A549 treated with Hydrocortisone at 1 μM for 4 hours (cell line): ENCODE data around the gene CCNL2. TPM values are rescaled to one million over a fixed set of nuclear protein-coding genes. Genes with fewer than 3 reads are reported as not detected.

ENCODE experiments used
- total RNA-seq: library from RNA; stranded (reverse); fragments of 200-300 nt; extraction: Qiagen RNA extraction; gene quantifications from 5 replicates; pipeline ENCODE4 v1.2.3, GENCODE V29; 2022

CCNL2 gene
- total RNA-seq = 42.3 to 54.3 TPM (median 50.5 TPM) in 5 replicates

DNA sequence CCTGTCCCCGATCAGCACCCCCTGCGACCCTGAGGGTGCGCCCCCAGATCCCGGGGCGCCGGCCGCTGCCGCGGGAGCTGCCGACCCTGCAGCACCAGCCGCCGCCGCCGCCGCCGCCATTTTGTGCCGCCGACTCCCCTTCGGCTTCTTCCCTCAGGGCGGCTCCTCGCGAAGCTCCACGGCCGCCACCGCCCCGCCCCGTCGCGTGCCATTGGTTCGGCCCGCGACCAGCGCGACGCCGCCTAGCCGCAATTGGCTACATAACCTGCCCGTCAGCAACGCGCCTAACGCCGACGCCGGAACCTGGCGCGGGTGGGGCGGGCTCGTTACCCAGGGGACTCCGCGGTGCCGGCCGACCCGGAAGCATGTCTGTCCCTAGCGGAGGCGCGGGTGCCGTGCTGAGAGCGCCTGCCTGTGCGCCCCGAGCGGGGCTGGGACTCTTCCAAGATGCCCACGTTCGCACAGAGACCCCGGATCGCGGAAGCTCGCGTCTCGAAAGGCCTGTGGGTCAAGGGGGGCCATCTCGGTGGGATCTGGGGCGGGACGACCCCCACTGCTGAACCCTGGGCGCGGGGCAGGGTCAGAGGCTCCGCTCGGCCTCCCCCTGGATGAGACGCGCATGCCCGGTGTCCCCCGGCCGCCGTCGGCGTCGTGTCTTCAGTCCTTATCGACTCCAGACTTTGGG, at the start of gene CCNL2:
CCNL2 (minus strand) TSS at position 149 of the 685 bp plus-strand sequence; CDS start at position 120, 29 bp downstream.

DNA sequence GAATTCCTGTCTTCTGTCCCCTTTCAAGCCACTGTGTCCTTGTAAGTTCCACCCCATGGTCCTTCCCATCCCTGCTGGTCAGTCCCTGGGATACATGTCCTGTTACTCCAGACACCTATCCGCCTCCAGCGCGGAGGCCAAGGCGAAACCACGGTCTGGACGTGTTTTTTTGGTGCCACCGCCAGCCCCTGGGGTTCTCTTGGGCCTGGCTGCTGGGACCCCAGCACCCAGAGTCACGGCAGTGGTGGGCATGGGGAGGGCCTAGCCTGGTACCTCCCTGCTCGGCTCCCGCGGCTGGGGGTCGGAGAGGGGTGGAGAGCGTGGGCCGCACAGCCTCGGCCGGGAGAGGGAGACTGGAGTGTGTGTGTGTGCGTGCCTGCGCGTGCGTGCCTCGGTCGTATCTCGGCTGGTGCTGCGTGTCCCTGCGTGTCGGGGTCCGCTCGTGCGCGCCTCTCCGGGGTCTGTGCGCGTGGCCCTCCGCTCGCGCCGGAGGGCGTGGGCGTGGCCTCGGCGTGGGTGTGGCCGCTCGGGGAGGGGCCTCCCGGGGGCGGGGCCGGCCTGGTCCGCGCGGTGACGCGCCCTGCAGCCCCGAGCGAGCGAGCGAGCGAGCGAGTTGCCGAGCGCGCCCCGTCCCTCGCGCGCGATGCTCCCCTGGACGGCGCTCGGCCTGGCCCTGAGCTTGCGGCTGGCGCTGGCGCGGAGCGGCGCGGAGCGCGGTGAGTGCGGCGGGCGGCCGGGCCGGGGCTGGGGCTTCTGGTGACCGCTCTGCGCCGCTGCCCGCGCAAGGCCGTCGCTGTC, 36.2 kb upstream of the CCNL2 start, which contains the start of gene VWA1:
VWA1 (plus strand) TSS at position 585 of the 798 bp plus-strand sequence; CDS start at position 644, 59 bp downstream.

DNA sequence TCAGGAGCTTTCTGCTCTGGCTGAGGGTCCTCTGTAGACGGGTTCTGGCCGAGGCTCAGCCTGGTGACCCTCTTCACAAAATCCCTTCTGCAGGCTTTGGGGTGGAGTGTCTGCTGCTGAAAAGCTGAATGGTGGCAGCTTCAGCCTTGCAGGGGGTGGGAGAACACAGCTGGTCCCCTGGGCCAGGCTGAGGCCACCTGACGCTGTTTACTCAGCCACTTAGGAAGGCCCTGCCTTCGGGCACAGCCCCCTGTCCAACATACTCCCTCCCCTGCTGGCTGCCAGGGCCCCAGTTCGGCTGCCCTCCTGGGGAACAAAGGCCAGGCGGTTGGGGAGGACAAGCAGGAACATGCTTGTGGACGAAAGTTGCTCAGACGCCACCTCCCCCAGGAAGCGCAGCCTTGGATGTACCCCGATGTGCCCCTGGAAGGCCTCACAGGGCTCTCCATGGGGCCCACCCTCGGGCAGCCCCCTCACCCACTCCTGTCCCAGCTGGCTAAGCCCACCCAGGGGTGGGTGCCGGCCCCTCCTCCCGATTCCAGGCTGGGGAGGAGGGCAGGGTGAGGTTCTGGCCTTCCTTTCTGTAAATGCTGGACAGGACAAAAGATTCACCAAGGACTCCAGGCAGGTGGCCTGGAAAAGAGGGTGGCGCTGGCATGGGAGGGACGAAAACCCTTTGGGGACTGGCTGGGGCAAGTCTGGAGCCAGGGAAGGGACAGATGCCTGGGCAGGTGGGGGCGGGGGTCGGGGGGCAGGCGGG, 22.2 kb upstream of the CCNL2 start, which contains the start of gene ANKRD65:
ANKRD65 (minus strand) TSS at position 130 of the 760 bp plus-strand sequence. CDS start 271 bp downstream, outside the sequence.

DNA sequence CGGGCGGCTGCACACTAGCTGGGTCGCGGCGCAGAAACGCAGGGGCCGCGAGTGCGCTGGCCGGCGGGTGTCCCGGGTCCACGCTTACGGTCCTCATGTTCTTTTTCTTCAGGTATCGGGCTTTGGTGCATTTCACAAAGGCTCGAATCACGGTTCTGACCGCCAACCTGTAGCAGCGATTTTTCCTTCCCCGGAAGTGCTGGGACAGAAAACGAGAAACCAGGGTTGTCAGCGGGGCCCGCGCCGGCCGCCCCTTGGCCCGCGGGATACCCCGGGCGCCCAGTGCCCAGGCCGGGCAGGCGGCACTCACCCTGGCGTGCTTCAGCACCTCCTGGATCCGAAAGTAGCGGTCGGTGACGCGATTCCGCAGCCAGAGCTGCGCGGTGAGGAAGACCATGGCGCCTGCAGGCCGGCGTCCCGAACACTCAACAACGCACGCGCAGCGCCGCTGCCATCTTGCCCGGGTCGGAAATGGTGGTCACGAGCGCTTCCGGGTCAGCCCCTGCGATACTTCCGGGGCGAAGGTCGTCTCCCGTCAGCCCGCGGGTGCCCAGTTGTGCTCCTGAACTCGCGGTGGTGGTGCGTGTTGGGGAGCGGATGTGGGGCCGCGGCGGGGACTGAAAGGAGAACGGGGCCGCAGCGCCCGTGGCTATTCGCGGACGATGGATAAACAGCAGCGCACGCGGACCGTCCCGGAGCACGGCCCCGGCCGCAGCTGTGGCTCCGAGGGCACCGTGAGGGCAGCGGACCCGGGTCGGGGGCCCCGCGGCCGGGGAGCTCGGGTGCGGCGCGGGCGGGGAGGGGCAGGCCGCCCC, 7.9 kb upstream of the CCNL2 start, which contains the start of gene MRPL20:
MRPL20 (minus strand) TSS at position 473 of the 815 bp plus-strand sequence; CDS start at position 397, 76 bp downstream.

DNA sequence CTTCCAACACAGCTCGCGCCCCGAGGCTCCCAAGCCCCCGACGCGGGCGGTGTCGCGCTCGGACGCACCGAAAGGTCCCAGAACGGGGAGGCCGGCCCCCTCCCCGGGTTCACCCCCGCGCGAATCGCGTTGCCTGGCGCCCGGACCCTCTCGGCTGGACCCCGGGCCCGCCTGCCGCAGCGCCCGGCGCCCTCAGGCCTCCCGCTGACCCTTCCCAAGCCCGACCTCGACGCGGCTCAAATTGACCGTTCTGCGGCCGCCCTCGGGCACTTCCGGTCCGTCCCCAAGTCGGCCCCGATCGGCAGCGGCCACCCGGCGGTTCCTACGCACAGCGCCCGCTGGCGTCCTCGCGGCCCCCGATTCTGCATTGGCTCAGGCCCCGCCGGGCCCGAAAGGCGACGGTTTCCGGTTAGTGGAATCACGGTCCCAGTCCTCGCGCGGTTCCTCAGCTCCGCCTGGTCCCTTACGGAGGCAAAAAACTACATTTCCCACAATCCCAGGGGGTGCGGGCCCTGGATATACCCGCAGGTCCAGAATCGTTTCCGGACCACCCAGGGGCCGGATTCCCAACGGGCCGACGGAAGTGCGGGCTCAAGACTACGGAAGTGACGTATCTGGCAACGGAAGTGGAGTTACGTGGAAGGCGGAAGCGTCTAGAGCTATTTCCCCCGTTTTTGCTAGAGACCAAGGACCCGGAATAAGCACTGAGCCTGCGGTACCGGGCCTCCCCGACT, 24.0 kb downstream of the CCNL2 start, which contains the start of gene AURKAIP1:
AURKAIP1 (minus strand) TSS at position 279 of the 734 bp plus-strand sequence. CDS start 451 bp downstream, outside the sequence.

DNA sequence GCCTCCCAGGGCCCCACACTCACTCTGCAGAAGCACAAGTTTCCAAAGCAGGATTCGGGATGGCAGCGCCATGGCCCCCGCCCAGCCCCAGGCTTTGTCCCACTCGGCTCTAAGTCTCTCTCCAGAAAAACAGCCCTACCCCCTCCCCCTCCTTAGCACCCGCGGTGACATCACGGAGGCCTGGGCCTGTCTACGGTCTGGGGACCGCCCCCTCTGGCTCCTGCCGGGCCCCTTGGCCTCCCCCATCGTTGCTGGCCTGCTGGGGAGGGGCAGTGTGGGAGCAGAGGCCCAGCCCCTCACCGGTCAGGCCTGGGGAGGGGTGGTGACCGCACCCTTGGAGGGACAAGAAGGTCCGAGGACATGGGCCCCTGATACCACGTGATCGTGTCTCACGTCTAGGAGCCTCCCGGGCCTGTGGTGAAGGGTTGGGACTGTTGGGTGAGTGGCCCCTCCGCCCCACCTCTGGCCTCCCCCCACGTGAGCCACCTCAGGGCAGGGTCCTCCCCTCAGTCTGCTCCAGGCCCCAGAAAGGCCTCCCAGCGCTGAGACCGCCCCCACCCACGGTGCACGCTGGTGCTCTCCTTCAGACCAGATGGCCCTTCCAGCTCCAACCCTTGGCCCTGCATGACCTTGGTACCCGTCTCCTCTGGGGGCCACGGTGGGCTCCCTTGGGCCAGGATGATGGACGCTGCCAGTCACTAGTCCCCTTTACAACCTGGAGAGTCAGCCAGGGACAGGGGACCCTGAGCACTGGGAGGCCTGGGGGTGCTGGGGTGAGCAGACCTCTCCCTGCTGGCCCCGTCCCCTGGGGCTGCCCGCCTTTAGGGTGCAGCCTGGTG, 40.5 kb downstream of the CCNL2 start, which contains the start of gene MXRA8:
MXRA8 (minus strand) TSS at position 123 of the 839 bp plus-strand sequence; CDS start at position 72, 51 bp downstream.

DNA sequence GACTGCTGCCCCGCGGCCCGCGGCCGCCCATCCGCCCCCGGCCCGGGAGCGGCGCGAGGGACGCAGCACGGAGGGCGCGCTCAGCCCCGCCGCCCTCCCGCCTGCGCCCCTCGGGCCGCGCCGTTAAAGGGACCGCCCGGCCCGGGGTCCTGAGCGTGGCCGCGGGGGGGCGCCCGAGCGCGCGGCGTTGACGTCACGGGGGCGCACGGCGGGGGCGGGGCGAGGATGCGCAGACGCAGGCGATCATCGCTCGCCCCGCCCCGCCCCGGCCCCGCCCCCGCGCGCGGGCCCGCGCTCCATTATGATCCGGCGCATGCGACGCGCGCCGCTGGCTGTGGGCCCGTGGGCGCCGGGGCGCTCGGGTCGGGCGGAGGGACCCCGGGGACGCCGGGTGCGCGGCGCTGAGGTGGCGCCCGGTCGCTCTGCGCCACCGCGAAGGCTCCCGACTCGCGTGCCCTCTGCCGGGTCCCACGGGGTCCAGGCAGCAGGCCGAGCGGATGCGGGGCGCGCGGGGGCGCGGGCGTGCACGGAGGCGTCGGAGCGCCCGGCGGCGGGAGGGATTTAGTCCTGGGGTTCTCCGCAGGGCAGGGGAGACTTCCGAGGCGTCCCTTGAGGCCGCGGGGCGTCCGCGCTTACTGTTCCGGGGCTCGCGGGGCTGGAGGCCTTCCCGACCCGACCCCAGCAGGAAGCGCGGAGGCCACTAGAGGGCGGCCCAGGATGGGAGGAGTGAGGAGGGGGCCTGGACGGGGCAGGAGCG, 49.7 kb downstream of the CCNL2 start, which contains the start of gene DVL1:
DVL1 (minus strand) TSS at position 163 of the 757 bp plus-strand sequence. CDS start 353 bp downstream, outside the sequence.

Other genes starting within 250 kb of the CCNL2 start
- gene TTLL10, start 225.5 kb downstream of the CCNL2 start, total RNA-seq = not detected in 5 replicates
- 0.17 to 0.42 TPM in 2 of 5 replicates, not detected in the others for gene TNFRSF18, start 192.7 kb downstream of the CCNL2 start, total RNA-seq
- gene TNFRSF4, start 185.2 kb downstream of the CCNL2 start, total RNA-seq = 0.09 to 0.34 TPM (median 0.25 TPM) in 3 of 5 replicates, not detected in the others
- gene SDF4, start 167.3 kb downstream of the CCNL2 start, total RNA-seq = 113 to 131 TPM (median 122 TPM) in 5 replicates
- gene B3GALT6, start 167.1 kb downstream of the CCNL2 start, total RNA-seq = 11.3 to 19.2 TPM (median 17.6 TPM) in 5 replicates
- 0.97 to 2.3 TPM (median 1.3 TPM) in 5 replicates for gene C1QTNF12, start 152.6 kb downstream of the CCNL2 start, total RNA-seq
- 36.7 to 49.8 TPM (median 47.1 TPM) in 5 replicates for gene UBE2J2, start 125.5 kb downstream of the CCNL2 start, total RNA-seq
- gene SCNN1D, start 118.9 kb downstream of the CCNL2 start, total RNA-seq = 0.76 to 1.3 TPM (median 0.84 TPM) in 5 replicates
- gene ACAP3, start 91.4 kb downstream of the CCNL2 start, total RNA-seq = 12.0 to 17.3 TPM (median 13.6 TPM) in 5 replicates
- 14.3 to 24.7 TPM (median 22.7 TPM) in 5 replicates for gene PUSL1, start 90.7 kb downstream of the CCNL2 start, total RNA-seq
- gene INTS11, start 74.7 kb downstream of the CCNL2 start, total RNA-seq = 53.7 to 59.5 TPM (median 54.7 TPM) in 5 replicates
- gene CPTP, start 74.5 kb downstream of the CCNL2 start, total RNA-seq = 17.2 to 23.3 TPM (median 21.9 TPM) in 5 replicates
- 0.07 to 0.24 TPM (median 0.20 TPM) in 5 replicates for gene TAS1R3, start 68.1 kb downstream of the CCNL2 start, total RNA-seq
- gene DVL1, start 49.9 kb downstream of the CCNL2 start, total RNA-seq = 50.0 to 68.0 TPM (median 63.0 TPM) in 5 replicates
- gene MXRA8, start 40.8 kb downstream of the CCNL2 start, total RNA-seq = 0.12 to 0.25 TPM (median 0.16 TPM) in 5 replicates
- 95.4 to 183 TPM (median 168 TPM) in 5 replicates for gene AURKAIP1, start 24.1 kb downstream of the CCNL2 start, total RNA-seq
- 128 to 154 TPM (median 130 TPM) in 5 replicates for gene MRPL20, start 8.0 kb upstream of the CCNL2 start, total RNA-seq
- gene ANKRD65, start 21.9 kb upstream of the CCNL2 start, total RNA-seq = 0.06 to 0.14 TPM (median 0.14 TPM) in 3 of 5 replicates, not detected in the others
- 4.1 to 15.8 TPM (median 12.9 TPM) in 5 replicates for gene VWA1, start 36.4 kb upstream of the CCNL2 start, total RNA-seq
- gene ATAD3C, start 50.4 kb upstream of the CCNL2 start, total RNA-seq = not detected in 5 replicates
- gene ATAD3B, start 72.4 kb upstream of the CCNL2 start, total RNA-seq = 1.3 to 3.2 TPM (median 2.9 TPM) in 5 replicates
- gene ATAD3A, start 112.8 kb upstream of the CCNL2 start, total RNA-seq = 31.1 to 37.8 TPM (median 35.1 TPM) in 5 replicates
- 0.24 to 0.70 TPM (median 0.38 TPM) in 4 of 5 replicates, not detected in the other for gene TMEM240, start 141.3 kb upstream of the CCNL2 start, total RNA-seq
- 83.9 to 108 TPM (median 103 TPM) in 5 replicates for gene SSU72, start 175.5 kb upstream of the CCNL2 start, total RNA-seq
- 5.5 to 8.9 TPM (median 7.8 TPM) in 5 replicates for gene FNDC10, start 200.8 kb upstream of the CCNL2 start, total RNA-seq
- 10.6 to 18.3 TPM (median 16.8 TPM) in 5 replicates for gene MIB2, start 216.2 kb upstream of the CCNL2 start, total RNA-seq
- 0.33 to 0.79 TPM (median 0.50 TPM) in 5 replicates for gene MMP23B, start 232.8 kb upstream of the CCNL2 start, total RNA-seq